GM06990 (cell line): Measurements from ENCODE around the gene CRABP2.

Experiments used
- DNase-seq: peaks from one replicate; pipeline ENCODE4 v3.0.0-alpha.2; 2011; ENCODE audit not compliant: insufficient read length; ENCODE audit errors: extremely low read depth
- H3K27me3 ChIP-seq: replicated peaks from 2 replicates; pipeline ENCODE4 v1.6.0; 2011; ENCODE audit warnings: low read length; ENCODE audit not compliant: control insufficient read depth, insufficient read depth
- H3K36me3 ChIP-seq: 2 replicates; pipeline ENCODE4 v1.5.1; 2011; ENCODE audit warnings: low read length; ENCODE audit not compliant: control insufficient read depth, insufficient read depth
- H3K4me3 ChIP-seq: replicated peaks from 2 replicates; pipeline ENCODE4 v1.5.1; 2011; ENCODE audit warnings: low read depth, mild to moderate bottlenecking, control low read depth, low read length
- TF ChIP-seq, protein P1 (sequence below): IDR thresholded peaks from 2 replicates; pipeline ENCODE4 v1.5.1; 2011; ENCODE audit warnings: low read length, control low read depth, mild to moderate bottlenecking, inconsistent platforms; ENCODE audit not compliant: insufficient read depth, poor library complexity, severe bottlenecking

CRABP2 gene

DNA sequence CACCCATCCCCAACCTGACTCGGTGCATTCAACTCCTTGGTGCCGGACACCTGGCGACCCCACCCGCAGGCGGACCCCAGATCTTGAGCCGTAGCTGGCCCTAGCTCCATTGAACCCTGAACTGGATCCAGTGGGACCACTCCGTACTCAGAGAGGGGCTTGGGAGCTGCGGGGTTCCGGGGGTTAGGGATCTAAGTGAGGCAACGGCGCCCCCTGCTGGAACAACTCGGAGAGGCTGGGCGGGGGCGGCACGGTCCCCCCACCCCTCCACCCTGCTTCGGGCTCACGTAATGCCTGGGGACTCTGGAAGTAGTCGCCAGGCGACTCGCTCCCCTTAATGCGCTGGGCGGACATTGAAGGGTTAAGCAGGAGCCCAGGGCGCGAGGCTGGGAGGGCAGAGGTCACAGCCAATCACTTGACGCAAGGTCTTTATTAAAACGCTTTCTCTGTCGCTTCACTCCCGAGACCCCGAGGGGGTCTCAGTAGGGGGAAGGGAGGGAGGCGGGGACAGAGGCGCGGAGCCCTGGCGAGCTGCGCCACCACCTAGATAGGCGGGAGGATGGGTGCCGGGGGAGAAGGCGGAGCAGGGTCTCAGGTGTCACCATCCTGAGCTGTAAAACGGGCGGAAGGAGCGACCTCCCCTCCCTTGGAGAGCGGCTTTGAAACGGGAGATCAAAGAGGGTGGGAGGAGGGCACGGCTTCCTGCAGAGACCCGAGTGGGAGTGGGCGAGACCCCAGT is 704 bp upstream of the CRABP2 start:
- TF ChIP-seq, protein P1, sequence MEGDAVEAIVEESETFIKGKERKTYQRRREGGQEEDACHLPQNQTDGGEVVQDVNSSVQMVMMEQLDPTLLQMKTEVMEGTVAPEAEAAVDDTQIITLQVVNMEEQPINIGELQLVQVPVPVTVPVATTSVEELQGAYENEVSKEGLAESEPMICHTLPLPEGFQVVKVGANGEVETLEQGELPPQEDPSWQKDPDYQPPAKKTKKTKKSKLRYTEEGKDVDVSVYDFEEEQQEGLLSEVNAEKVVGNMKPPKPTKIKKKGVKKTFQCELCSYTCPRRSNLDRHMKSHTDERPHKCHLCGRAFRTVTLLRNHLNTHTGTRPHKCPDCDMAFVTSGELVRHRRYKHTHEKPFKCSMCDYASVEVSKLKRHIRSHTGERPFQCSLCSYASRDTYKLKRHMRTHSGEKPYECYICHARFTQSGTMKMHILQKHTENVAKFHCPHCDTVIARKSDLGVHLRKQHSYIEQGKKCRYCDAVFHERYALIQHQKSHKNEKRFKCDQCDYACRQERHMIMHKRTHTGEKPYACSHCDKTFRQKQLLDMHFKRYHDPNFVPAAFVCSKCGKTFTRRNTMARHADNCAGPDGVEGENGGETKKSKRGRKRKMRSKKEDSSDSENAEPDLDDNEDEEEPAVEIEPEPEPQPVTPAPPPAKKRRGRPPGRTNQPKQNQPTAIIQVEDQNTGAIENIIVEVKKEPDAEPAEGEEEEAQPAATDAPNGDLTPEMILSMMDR, result peak; percentile 90
- no peaks in the 10 kb centered on the region for H3K36me3 ChIP-seq
- peak; percentile 63 for DNase-seq
- peak overlapping the region; percentile 49 for H3K4me3 ChIP-seq
- no peaks in the 10 kb centered on the region; the same call in 1 of the 2 replicates for H3K27me3 ChIP-seq

DNA sequence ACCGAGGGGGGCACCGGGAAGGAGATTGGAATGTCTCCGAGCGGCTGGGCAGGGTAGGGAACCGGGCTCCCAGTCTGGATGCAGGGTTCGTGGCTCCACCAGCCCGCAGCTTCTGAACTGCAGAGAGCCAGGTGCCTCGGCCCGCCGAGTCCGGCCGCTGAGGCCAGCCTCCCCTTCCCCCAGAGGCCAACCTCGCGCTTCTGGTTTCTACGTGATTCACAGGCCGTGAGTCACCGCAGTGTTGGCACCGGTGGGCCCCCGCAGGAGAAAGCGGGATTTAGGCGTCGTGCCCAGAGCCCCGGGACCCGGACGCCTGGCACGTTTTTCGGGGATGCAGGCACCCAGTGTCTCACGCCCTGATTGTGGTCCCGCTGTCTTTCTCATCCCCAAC is 458 bp downstream of the CRABP2 start:
- Histone ChIP-seq H3K36me3 (no peaks in the 10 kb centered on the region), H3K4me3 (no peak overlapping the region), H3K27me3 (no peaks in the 10 kb centered on the region; the same call in 1 of the 2 replicates)
- TF ChIP-seq, protein P1, result no peak
- no peak for DNase-seq

DNA sequence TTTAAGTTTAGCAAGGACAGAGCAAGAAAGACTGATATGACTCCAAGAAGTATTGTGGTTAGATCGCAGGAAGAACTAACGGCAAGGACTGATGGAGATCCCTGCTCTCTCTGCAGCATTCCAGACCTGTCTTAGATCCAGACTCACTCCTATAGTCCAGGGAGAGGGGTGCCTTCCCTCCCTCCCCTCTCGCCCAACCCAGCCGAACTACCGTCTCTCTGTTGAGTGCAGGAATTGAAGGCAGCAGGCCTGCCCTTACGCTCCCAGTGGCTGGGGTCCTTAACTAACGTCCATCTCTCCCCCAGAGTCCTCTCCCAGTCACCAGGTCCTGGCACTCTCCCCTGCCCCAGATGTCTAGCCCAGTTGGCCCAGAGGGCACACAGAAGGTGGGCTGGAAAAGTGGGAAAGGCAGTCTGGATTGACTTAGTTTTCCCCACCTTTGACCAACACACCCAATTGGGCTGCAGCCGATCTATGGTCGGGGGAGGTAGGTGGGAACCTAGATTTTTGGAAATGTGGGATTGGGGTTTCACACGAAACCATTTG is 1.1 kb downstream of the CRABP2 start:
- Histone ChIP-seq H3K4me3 (no peak overlapping the region), H3K27me3 (no peaks in the 10 kb centered on the region; the same call in 1 of the 2 replicates)
- DNase-seq, result no peak

DNA sequence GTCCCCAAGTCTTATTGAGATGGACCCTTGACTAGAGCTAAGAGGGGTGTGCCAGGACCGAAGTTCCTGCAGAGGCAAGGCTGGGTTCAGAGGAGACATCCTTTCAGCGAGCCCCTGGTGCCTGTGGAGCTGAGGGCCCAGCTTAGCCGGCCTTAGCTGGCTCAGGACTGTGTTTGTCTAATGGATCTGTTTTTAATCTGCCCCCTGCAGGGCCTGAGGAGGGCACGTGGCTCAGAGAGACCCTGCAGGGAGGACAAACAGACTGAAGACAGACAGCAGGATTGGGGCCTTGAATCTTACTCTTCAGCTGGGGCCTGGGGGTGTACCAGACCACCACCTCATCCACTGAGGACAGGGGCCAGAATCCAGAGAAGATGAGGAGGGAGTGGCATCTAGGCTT is 1.6 kb downstream of the CRABP2 start:
- TF ChIP-seq, protein P1, result no peak
- DNase-seq, result no peak
- H3K36me3 ChIP-seq, result no peaks in the 10 kb centered on the region
- no peak overlapping the region for H3K4me3 ChIP-seq
- H3K27me3 ChIP-seq, result no peaks in the 10 kb centered on the region; the same call in 1 of the 2 replicates

More for the DNA sequence above, 1.1 kb downstream of the CRABP2 start:
- H3K36me3 ChIP-seq, result no peaks in the 10 kb centered on the region
- TF ChIP-seq, protein P1, result no peak

DNA sequence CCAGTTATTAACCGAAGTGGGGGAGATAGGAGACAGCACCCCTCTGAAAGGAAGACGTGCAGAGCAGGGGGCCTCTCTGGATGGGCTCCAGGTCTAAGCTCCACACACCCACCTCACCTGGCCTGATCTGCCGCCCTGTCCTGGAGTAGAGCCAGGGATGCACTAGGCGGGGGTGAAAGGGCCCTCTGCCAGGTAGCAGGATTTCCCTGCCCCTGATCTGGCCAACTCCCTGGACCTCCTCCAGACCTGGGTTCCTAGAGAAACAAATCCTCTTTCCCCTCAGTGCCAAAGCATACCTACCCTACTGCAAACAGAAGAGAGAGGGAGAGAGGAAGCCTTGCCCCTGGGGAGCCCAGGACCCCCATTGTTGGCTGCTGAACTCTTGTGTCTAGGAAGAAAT is 2.0 kb downstream of the CRABP2 start:
- Histone ChIP-seq H3K4me3 (no peak overlapping the region), H3K27me3 (no peaks in the 10 kb centered on the region; the same call in 1 of the 2 replicates), H3K36me3 (no peaks in the 10 kb centered on the region)
- no peak for DNase-seq
- TF ChIP-seq, protein P1, result no peak
